OCI-LY7 (cell line): Measurements from ENCODE around the gene LRRC28.

Source experiments
- CTCF ChIP-seq: fragments of 200-600 bp; sonication (generic); conservative IDR thresholded peaks from 2 replicates; pipeline ENCODE4 v1.5.1; 2014; ENCODE audit warnings: mild to moderate bottlenecking, antibody characterized with exemption, low read length, moderate library complexity, mixed read lengths
- EZH2phosphoT487 ChIP-seq: fragments of 200-600 bp; sonication (generic); IDR thresholded peaks from 2 replicates; pipeline ENCODE4 v1.6.1; 2018; ENCODE audit warnings: low read depth, borderline replicate concordance, mild to moderate bottlenecking, mixed run types, antibody characterized with exemption, low read length, moderate library complexity, mixed read lengths

- TF ChIP-seq EZH2phosphoT487 (no peak), CTCF (no peak)
Observed at GRCh38 chr15:99257107-99257750, 5.9 kb downstream of the LRRC28 start.
